GM10248 (cell line): Measurements from ENCODE around the gene RASGEF1C.

Source experiments
- CTCF ChIA-PET: fragments of 300-600 bp; sonication (Branson Sonifier 250); formaldehyde crosslinking; extraction: SDS; loops from one replicate; lab custom pipeline; 2021; ENCODE audit warnings: antibody characterized with exemption; lab: Yijun Ruan, JAX
- POLR2A ChIA-PET: fragments of 350-650 bp; sonication (Branson Sonifier 250); formaldehyde crosslinking; extraction: SDS; loops from one replicate; lab custom pipeline; 2020; ENCODE audit warnings: antibody characterized with exemption; lab: Yijun Ruan, JAX
- DNase-seq: peaks from one replicate; pipeline ENCODE4 v3.0.0; 2012; ENCODE audit errors: extremely low spot score
- TF ChIP-seq, protein P1 (sequence below): IDR thresholded peaks from 2 replicates; pipeline ENCODE4 v1.5.1; 2012; ENCODE audit warnings: mild to moderate bottlenecking, low read depth; ENCODE audit errors: extremely low read depth, missing control alignments, control extremely low read depth

Gene RASGEF1C

DNA sequence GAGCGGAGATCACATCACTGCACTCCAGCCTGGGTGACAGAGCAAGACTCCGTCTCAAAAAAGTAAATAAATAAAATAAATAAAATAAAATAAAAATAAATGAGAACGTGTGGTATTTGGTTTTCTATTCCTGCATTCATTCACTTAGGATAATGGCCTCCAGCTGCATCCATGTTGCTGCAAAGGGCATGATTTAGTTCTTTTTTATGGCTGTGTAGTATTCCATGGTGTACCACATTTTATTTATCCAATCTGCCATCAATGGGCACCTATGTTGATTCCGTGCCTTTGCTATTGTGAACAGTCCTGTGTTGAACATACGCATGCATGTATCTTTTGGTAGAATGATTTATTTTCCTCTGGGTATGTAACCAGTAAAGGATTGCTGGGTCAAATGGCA, 8.8 kb upstream of the RASGEF1C start:
- ChIA-PET POLR2A (no interaction called here), CTCF (interaction anchor here (1.1 to 1.4 kb wide), 2 partner anchors 9 kb away, joined by 4 read pairs; partner anchors contain the start of gene RASGEF1C)
- DNase-seq, result no peak
- TF ChIP-seq, protein P1, sequence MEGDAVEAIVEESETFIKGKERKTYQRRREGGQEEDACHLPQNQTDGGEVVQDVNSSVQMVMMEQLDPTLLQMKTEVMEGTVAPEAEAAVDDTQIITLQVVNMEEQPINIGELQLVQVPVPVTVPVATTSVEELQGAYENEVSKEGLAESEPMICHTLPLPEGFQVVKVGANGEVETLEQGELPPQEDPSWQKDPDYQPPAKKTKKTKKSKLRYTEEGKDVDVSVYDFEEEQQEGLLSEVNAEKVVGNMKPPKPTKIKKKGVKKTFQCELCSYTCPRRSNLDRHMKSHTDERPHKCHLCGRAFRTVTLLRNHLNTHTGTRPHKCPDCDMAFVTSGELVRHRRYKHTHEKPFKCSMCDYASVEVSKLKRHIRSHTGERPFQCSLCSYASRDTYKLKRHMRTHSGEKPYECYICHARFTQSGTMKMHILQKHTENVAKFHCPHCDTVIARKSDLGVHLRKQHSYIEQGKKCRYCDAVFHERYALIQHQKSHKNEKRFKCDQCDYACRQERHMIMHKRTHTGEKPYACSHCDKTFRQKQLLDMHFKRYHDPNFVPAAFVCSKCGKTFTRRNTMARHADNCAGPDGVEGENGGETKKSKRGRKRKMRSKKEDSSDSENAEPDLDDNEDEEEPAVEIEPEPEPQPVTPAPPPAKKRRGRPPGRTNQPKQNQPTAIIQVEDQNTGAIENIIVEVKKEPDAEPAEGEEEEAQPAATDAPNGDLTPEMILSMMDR, result no peak

DNA sequence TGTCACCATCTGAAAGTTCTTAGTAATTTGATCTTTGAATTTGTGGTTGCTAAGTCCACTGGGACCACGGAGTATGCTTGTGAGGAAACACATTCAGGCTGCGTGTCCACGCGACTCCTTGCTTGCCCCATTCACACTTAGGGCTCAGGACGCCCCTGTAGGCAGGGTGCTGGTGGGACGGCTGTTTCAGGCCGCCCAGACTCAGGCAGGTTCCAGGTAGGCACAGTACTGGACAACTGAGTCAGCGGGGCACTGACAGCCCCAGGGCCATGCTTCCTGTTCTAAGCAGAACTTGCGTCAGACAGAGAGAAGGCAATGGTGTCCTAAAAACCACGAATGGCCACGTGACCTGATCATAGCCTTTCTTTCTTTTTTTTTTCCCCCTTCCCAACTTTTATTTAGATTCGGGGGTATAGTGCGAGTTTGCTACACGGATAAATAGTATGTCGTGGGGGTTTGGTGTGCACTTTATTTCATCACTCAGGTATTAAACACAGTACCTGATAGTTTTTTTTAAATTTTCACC, 7.7 kb upstream of the RASGEF1C start:
- DNase-seq, result no peak
- TF ChIP-seq, protein P1, result no peak
- CTCF ChIA-PET, result interaction anchor here (1.1 kb wide), 1 partner anchor 7 kb away, joined by 4 read pairs; the partner anchor contains the start of gene RASGEF1C
- POLR2A ChIA-PET, result no interaction called here

DNA sequence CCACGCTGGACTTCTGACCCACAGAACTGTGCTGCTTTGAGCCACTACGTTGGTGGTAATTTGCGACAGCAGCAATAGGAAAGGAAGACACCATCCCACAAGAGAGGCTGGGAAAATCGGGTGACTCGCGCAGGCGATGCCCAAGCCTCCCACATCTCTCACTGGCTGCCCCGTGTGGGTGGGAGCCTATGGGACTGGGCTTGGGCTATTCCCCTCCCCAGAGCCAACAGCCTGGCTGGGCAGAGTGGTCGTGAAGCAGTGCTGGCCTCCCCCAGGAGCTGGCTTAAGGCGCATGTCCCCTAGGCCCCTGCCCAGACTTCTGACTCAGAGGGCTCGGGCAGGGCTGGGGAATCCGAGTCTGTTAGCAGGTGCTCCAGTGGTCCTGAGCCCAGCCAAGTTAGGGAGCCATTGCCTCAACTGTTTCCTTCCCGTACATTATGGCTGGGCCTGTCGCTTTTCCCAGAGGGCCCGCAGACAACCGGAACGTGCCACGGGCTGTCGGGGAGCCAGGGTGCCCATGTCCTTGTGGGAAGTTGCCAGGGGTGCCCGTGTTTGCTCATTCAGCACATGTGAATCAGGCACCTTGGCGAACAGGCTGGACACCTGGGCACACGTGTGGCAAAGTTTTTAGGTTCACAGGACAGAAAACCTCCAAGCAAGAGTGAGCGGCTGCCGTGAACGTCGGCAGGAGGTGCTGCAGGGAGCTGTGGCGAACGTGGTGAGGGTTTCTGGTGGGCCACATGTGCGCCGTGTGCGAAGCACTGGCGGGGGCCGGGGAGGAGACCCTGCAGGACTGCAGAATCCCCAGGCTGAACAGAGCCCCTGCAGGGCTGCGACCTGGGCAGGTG, 7.0 kb upstream of the RASGEF1C start:
- ChIA-PET CTCF (no interaction called here), POLR2A (no interaction called here)
- TF ChIP-seq, protein P1, result no peak
- no peak for DNase-seq

DNA sequence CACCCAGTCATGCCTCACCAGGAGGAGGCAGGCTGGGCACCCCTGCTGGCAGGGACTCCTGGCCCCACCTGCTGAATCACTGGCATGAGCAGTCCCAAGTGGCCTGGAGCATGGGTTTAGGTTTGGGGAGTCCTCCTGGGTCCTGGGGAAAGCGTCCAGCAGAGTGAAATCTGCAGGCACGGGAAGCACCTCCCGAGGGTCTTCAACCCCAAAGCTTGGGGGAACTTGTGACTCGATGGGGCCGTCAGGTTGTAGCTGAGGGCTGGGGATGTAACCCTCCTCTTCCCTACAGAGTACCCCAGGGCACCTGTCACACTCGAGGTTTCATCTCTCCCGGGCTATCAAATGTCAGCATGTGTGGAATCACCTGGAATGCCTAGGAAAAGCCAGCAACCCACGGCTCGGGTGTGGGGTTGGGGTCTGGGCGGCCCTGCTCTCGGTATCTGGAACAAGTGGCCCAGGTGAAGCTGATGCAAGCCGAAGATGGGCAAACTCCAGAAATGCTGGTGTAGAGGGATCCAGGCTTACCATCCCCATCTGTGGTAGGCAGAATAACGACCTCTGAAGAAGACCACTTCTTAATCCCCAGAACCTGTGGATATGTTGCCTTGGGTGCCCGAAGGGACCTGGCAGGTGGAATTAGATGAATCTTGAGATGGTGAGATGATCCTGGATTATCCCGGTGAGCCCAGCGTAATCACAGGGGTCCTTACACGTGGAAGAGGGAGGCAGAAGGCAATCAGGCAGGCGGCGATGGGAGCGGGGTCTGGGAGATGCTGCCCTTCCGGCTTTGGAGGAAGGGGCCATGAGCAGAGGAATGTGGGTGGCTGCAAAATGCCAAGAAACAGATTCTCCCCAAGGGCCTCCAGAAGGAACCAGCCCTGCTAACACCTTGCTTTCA, 6.1 kb upstream of the RASGEF1C start:
- ChIA-PET CTCF (no interaction called here), POLR2A (no interaction called here)
- TF ChIP-seq, protein P1, result no peak
- DNase-seq, result no peak

DNA sequence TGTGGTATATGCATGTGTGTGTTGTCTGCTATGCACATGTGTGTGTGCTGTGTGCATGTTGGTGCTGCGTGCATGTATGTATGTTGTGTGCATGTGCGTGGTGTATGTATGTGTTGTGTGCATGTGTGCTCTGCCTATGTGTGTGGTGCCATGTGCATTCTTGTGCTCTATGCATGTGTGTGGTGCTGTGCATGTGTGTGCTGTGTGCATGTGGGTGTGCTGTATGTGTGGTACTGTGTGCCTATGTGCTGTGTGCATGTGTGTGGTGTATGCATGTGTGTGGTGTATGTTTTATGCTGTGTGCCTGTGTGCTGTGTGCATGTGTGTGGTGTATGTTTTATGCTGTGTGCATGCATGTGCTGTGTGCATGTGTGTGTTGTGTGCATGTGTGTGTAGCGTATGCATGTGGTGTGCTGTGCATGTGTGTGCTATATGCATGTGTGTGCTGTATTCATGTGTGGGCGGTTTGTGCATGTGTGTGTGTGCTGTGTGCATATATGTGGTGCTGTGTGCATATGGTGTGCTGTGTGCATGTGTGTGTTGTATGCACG, 4.7 kb upstream of the RASGEF1C start:
- no peak for DNase-seq
- CTCF ChIA-PET, result no interaction called here
- POLR2A ChIA-PET, result no interaction called here
- TF ChIP-seq, protein P1, result no peak

DNA sequence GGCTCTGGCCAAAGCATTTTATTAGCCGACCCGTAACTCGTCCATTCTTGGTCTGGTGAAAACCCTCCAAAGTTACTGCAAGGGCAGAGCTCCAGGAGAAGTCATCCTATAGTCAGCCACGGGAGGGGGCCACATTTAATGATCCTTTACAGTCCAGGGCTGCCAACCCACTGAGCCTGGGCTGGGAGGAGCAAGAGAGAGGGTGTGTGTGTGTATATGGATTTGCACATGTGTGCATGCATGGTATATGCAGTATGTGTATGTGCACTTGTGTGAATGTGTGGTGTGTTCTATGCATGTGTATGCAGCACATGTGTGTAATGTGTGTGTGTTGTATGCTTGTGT, 4.2 kb upstream of the RASGEF1C start:
- TF ChIP-seq, protein P1, result no peak
- CTCF ChIA-PET, result no interaction called here
- no peak for DNase-seq
- POLR2A ChIA-PET, result no interaction called here
